GM12878 (cell line): ENCODE data around the gene MMRN1. TPM values are rescaled to one million over a fixed set of nuclear protein-coding genes. Genes with fewer than 3 reads are reported as not detected.

Experiments used
- ATAC-seq: fragments of 200-7000 bp; cut with Tn5 transposase; 3 replicates; pipeline ENCODE4 v1.9.1; 2020; ENCODE audit warnings: mild to moderate bottlenecking, moderate library complexity
- BruUV-seq: library from RNA; stranded (reverse); fragments of 400-500 nt; replicated peaks from 2 replicates; lab custom pipeline; 2021; lab: Mats Ljungman, UMichigan
- CTCF ChIA-PET: fragments of 300-600 bp; sonication (Branson Sonifier 250); formaldehyde crosslinking; extraction: SDS; loops from one replicate; lab custom pipeline; 2021; ENCODE audit warnings: inconsistent platforms; lab: Yijun Ruan, JAX
- POLR2A ChIA-PET: fragments of 350-600 bp; formaldehyde crosslinking; extraction: SDS; loops from one replicate; lab custom pipeline; 2021; ENCODE audit warnings: inconsistent platforms; lab: Charles Lee
- RAD21 ChIA-PET: fragments of 300-600 bp; sonication (Branson Sonifier 250); formaldehyde crosslinking; loops from one replicate; lab custom pipeline; 2023; ENCODE audit warnings: antibody characterized with exemption; ENCODE audit not compliant: unreplicated experiment; lab: Charles Lee
- SMC1A ChIA-PET: fragments of 300-600 bp; sonication (Branson Sonifier 250); formaldehyde crosslinking; loops from one replicate; lab custom pipeline; 2023; ENCODE audit not compliant: unreplicated experiment, uncharacterized antibody; lab: Charles Lee
- DNase-seq: peaks from one replicate; pipeline ENCODE4 v3.0.0-alpha.2; 2011; ENCODE audit warnings: low read depth, low spot score
- FAIRE-seq: peaks from 3 replicates; lab custom pipeline; 2011; peaks lifted over from hg19 to GRCh38; lab: Jason Lieb, UNC
- H2AFZ ChIP-seq: 2 replicates; pipeline ENCODE4 v1.6.0; 2011; ENCODE audit warnings: low read depth, low read length, control low read depth; ENCODE audit not compliant: control insufficient read depth
- H3K27ac ChIP-seq: 2 replicates; pipeline ENCODE4 v1.5.1; 2011; ENCODE audit warnings: control low read depth; ENCODE audit not compliant: control insufficient read depth, insufficient read depth
- H3K27me3 ChIP-seq, 2 experiments: replicated peaks in 1 of 2; 2 replicates each; pipeline versions ENCODE4 v1.6.0 to v1.6.1; 2011; ENCODE audit warnings: low read length in 1 of 2; ENCODE audit not compliant: control insufficient read depth in 2 of 2, insufficient read depth in 2 of 2
- H3K36me3 ChIP-seq, 2 experiments: 2 replicates each; pipeline ENCODE4 v1.5.1; 2011; ENCODE audit warnings: low read length in 1 of 2; ENCODE audit not compliant: control insufficient read depth in 2 of 2, insufficient read depth in 2 of 2
- H3K4me1 ChIP-seq: 2 replicates; pipeline ENCODE4 v1.6.1; 2011; ENCODE audit warnings: mild to moderate bottlenecking, low read length, moderate library complexity, mixed read lengths; ENCODE audit not compliant: control insufficient read depth, insufficient read depth
- H3K4me2 ChIP-seq: 2 replicates; pipeline ENCODE4 v1.6.0; 2011; ENCODE audit warnings: control low read depth; ENCODE audit not compliant: control insufficient read depth, insufficient read depth
- H3K4me3 ChIP-seq: fragments of 200-600 bp; sonication (generic); 2 replicates; pipeline ENCODE4 v1.5.1; 2016
- H3K79me2 ChIP-seq: 2 replicates; pipeline ENCODE4 v1.6.0; 2011; ENCODE audit warnings: low read length; ENCODE audit not compliant: control insufficient read depth, insufficient read depth
- H3K9ac ChIP-seq: 2 replicates; pipeline ENCODE4 v1.8.0; 2011; ENCODE audit warnings: low read length, control low read depth, mixed read lengths; ENCODE audit not compliant: control insufficient read depth, insufficient read depth
- H3K9me3 ChIP-seq: replicated peaks from 3 replicates; pipeline ENCODE4 v1.5.1; 2011; ENCODE audit warnings: mild to moderate bottlenecking, low read length; ENCODE audit not compliant: control insufficient read depth, insufficient read depth
- H4K20me1 ChIP-seq: 2 replicates; pipeline ENCODE4 v1.6.0; 2011; ENCODE audit not compliant: control insufficient read depth, insufficient read depth
- ASH2L ChIP-seq: fragments of 300-600, 200-600 bp; sonication (generic); IDR thresholded peaks from 2 replicates; pipeline ENCODE4 v1.6.1; 2017; ENCODE audit warnings: low read depth, mild to moderate bottlenecking, borderline replicate concordance
- CBFB ChIP-seq: IDR thresholded peaks from 2 replicates; pipeline ENCODE4 v1.6.1; 2016; ENCODE audit warnings: antibody characterized with exemption, low read depth
- CBX3 ChIP-seq: fragments of 200-600 bp; sonication (generic); IDR thresholded peaks from 2 replicates; pipeline ENCODE4 v1.6.1; 2016; ENCODE audit warnings: low read depth, borderline replicate concordance
- CEBPZ ChIP-seq: fragments of 150-350 bp; IDR thresholded peaks from 2 replicates; pipeline ENCODE4 v1.6.1; 2016; ENCODE audit warnings: low read depth, low read length
- CHD1 ChIP-seq: IDR thresholded peaks from 2 replicates; pipeline ENCODE4 v1.6.1; 2012; ENCODE audit warnings: low read depth, low read length, improper control_type of control experiment
- CREM ChIP-seq: IDR thresholded peaks from 2 replicates; pipeline ENCODE4 v1.6.1; 2014; ENCODE audit warnings: antibody characterized with exemption, low read depth
- MAX ChIP-seq: IDR thresholded peaks from 2 replicates; pipeline ENCODE4 v1.6.1; 2012; ENCODE audit warnings: low read depth, low read length, improper control_type of control experiment
- PML ChIP-seq: IDR thresholded peaks from 2 replicates; pipeline ENCODE4 v1.6.1; 2012; ENCODE audit warnings: low read length, inconsistent platforms
- RB1 ChIP-seq: fragments of 450-650 bp; formaldehyde crosslinking; IDR thresholded peaks from 2 replicates; pipeline ENCODE4 v1.6.1; 2017; ENCODE audit warnings: mild to moderate bottlenecking, borderline replicate concordance
- REST ChIP-seq: IDR thresholded peaks from 2 replicates; pipeline ENCODE4 v1.6.1; 2012; ENCODE audit warnings: mild to moderate bottlenecking, low read depth, low read length
- SMAD5 ChIP-seq: IDR thresholded peaks from 2 replicates; pipeline ENCODE4 v1.6.1; 2016; ENCODE audit warnings: antibody characterized with exemption, low read depth
- SUPT20H ChIP-seq: IDR thresholded peaks from 2 replicates; pipeline ENCODE4 v1.6.1; 2011; ENCODE audit warnings: low read depth, mild to moderate bottlenecking, low read length, moderate library complexity, borderline replicate concordance; ENCODE audit not compliant: control insufficient read depth
- TCF7 ChIP-seq: IDR thresholded peaks from 2 replicates; pipeline ENCODE4 v1.6.1; 2014; ENCODE audit warnings: antibody characterized with exemption, borderline replicate concordance
- ZBED1 ChIP-seq: IDR thresholded peaks from 2 replicates; pipeline ENCODE4 v1.6.1; 2016; ENCODE audit warnings: borderline replicate concordance
- WGBS: methylation state at CpG from one replicate; pipeline ENCODE4 v1.1.6; 2016; ENCODE audit warnings: low lambda C conversion rate; ENCODE audit not compliant: insufficient replicate concordance, insufficient coverage; ENCODE audit errors: missing lambda C conversion rate; 5-methylcytosine and 5-hydroxymethylcytosine counted together
- in situ Hi-C: fragments of 300-500 bp; cut with MboI; formaldehyde crosslinking; loops from 9 replicates; pipeline ENCODE4 v1.14.3; 2018; ENCODE audit warnings: mixed read lengths
- intact Hi-C: fragments of 100-400 bp; cut with micrococcal nuclease; formaldehyde crosslinking; loops from one replicate; pipeline ENCODE4 v1.14.2; 2022; ENCODE audit not compliant: unreplicated experiment
- polyA plus RNA-seq, 11 experiments: library from polyadenylated mRNA; depleted of rRNA in 4 of 11; unstranded in 6 of 11; stranded (reverse) in 5 of 11; fragments of >200 nt; fragmentation: Nextera tagmentation in 4 of 11; fragmentation: Illumina TruSeq in 1 of 11; extraction: Ambion mirVana in 4 of 11; extraction: Trizol in 1 of 11; gene quantifications; 1 replicate in 1 of 11; 2 replicates in 10 of 11; pipeline versions ENCODE4 v1.2.1 to v1.2.3, GENCODE V29; 2011 to 2016; ENCODE audit warnings: inconsistent platforms in 2 of 11, missing spikeins in 2 of 11, low read depth in 1 of 11
- total RNA-seq, 4 experiments: library from RNA; depleted of rRNA in 3 of 4; stranded (reverse); fragments of >200 nt in 3 of 4; fragmentation: Illumina TruSeq in 1 of 4; extraction: Trizol in 1 of 4; gene quantifications; 2 replicates each; pipeline versions ENCODE4 v1.2.1 to v1.2.3, GENCODE V29; 2013 to 2021

Gene MMRN1
- total and polyA plus RNA-seq, 10 of the 15 experiments (the other 5 are each of a cell fraction or from before 2014, with no cell fraction given) = 0.50 to 3.9 (median 0.78) TPM

- ChIA-PET RAD21 (no interaction called here), SMC1A (interaction anchor here (1.1 kb wide), 1 partner anchor 72 kb away, joined by 3 read pairs; no protein-coding TSS in a partner anchor), POLR2A (no interaction called here), CTCF (no interaction called here)
- Histone ChIP-seq H3K27me3 (no peaks in the 10 kb centered on the region), H3K36me3 (no peaks in the 10 kb centered on the region), H3K27ac (no peak overlapping the region), H3K79me2 (no peaks in the 10 kb centered on the region), H3K9ac (no peak overlapping the region), H3K4me1 (no peaks in the 10 kb centered on the region), H3K9me3 (no peaks in the 10 kb centered on the region), H3K4me2 (no peak overlapping the region), H2AFZ (no peak overlapping the region), H4K20me1 (no peaks in the 10 kb centered on the region), H3K4me3 (no peak overlapping the region)
- TF ChIP-seq TCF7 (no peak), ZBED1 (no peak), RB1 (no peak), ASH2L (no peak), CEBPZ (no peak), PML (no peak), CBFB (no peak), SUPT20H (no peak), REST (no peak), CHD1 (no peak), MAX (no peak), CBX3 (no peak), CREM (no peak), SMAD5 (no peak)
- in situ Hi-C loops (loop anchor here (5.0 kb wide), 1 partner anchor 340 kb away; no protein-coding TSS in a partner anchor), intact Hi-C loops (no loop called here)
- no TSS peak for BruUV-seq
- FAIRE-seq (no peak), ATAC-seq (no peak), DNase-seq (no peak)
- WGBS = 30% methylated on average over 3 of the region's 3 CpGs
These were observed 57.8 kb downstream of the MMRN1 start for GRCh38 chr4:89952458-89952857.
